Measurements from ENCODE around the gene PRDM11. TPM values are rescaled to one million over a fixed set of nuclear protein-coding genes. Genes with fewer than 3 reads are reported as not detected.

The PRDM11 gene
- polyA plus RNA-seq, 4 donors, result 18.1 to 25.3 (median 19.1) TPM

DNA sequence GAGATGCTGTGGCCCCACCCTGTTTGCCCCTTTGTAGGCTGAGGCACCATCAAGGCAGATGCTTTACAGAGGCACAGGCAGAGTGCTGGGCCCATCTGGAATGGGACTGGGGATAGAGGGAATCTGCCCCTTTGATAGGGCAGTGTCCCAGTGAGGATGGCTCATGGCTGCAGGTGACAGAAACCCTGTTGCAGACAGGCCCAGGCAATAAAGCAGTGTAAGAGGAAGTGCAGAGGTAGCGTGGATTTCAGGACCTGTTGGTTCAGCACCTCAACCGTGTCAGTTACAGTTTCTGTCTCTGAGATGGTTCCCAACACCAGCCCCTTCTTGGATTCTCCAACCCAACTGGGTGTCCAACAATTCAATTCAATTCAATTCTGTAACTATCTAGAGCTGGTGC, 25.1 kb downstream of the PRDM11 start:
- DNase-seq (ENCODE audit: low read depth in 4 of 4, low spot score in 2 of 4), result no peak

DNA sequence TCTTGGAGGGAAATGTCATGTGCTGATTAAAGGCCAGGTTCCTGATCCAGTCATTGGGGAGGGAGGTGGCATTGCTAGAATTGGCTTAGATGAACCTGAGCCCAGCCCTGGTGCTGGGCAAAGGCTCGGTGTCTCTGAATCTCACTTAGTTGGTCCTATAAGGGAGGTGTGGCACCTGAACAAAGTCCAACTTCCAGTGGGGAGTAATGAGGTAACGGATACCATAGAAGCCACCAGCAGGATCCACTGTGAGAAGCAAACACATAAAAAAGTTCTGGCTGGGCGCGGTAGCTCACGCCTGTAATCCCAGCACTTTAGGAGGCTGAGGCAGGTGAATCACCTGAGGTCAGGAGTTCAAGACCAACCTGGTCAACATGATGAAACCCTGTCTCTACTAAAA, 26.6 kb downstream of the PRDM11 start:
- no peak for DNase-seq (ENCODE audit: low read depth in 4 of 4, low spot score in 2 of 4)

DNA sequence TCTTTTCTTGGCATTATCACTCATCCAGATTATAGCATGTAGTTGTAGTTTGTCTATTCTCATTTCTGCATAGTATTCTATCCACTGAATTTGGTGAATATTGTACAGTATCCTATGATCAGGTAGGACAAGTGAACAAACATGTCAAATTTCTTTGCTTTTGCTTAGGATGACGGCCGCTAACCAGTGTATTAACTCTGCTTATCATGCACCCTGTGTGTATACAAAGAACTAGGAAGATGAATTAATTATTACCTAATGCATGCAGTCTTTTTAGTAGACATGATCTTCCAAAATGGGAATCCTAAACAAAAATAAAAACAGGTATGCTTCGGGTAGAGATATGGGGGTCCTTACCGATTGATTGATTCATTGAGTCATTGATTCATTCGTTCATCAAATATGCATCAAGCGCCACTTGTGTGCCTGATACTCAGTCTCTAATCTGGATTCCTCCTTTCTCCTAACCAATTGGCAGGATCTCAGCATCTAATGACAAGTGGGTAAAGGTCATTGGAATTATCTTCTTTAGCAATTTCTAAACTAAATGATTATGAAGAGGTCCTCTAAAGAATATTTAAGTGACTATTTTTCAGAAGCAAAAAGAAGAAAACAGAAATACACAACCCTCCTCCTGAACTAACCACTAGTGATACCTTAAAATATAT, 27.9 kb downstream of the PRDM11 start:
- DNase-seq (ENCODE audit: low read depth in 4 of 4, low spot score in 2 of 4), result no peak

DNA sequence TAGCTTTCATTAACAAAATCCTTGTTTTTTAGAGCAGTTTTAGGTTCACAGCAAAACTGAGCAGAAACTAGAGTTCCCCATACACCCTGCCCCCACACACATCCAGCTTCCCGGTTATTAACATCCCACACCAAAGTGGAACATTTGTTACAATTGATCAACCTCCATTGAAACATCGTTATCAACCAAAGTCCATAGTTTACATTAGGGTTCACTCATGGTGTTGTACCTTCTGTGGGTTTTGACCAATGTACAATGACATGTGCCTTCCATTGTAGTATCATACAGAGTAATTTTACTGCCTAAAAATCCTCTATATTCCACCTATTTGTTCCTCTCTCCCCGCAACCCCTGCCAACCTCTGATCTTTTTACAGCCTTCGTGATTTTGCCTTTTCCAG, 28.5 kb downstream of the PRDM11 start:
- no peak for DNase-seq (ENCODE audit: low read depth in 4 of 4, low spot score in 2 of 4)

DNA sequence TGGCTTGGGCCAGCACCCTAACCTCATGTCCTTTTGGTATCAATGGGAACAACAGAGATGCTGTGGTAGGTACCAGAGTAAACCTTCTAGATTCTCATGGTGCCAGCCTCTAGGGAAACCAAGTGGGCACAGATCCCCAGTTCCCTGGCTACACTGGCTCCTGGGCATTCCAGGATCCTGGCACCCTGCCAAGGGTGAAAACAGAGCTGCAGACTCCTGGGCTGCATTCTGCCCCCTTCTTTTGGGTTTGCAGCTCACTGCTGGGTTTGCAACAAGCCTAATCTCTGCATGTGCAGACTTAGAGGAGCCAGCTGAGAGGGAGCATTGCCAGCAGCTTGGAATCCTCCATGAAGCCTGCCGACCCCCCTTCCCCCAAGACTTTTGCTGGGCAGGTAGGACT, 30.6 kb downstream of the PRDM11 start:
- DNase-seq (ENCODE audit: low read depth in 4 of 4, low spot score in 2 of 4), result no peak

DNA sequence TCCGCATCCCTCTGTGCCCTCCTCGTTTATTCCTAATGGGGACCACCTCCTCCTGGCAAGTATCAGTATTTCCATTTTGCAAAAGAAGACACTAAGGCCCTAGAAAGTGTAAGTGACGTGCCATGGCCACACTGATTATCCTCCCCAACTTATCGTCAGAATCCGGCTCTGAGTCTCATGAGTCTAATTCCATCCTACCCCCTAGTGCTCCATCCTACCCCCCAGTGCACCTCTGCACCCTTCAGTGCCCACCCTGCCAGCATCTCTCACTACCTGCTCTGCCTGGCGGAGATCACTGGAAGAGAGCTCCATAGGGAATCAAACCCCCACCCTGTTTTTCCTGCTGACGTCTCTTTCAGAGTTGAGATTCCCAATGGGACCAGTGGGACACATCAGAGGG, 31.8 kb downstream of the PRDM11 start:
- no peak for DNase-seq (ENCODE audit: low read depth in 4 of 4, low spot score in 2 of 4)

DNA sequence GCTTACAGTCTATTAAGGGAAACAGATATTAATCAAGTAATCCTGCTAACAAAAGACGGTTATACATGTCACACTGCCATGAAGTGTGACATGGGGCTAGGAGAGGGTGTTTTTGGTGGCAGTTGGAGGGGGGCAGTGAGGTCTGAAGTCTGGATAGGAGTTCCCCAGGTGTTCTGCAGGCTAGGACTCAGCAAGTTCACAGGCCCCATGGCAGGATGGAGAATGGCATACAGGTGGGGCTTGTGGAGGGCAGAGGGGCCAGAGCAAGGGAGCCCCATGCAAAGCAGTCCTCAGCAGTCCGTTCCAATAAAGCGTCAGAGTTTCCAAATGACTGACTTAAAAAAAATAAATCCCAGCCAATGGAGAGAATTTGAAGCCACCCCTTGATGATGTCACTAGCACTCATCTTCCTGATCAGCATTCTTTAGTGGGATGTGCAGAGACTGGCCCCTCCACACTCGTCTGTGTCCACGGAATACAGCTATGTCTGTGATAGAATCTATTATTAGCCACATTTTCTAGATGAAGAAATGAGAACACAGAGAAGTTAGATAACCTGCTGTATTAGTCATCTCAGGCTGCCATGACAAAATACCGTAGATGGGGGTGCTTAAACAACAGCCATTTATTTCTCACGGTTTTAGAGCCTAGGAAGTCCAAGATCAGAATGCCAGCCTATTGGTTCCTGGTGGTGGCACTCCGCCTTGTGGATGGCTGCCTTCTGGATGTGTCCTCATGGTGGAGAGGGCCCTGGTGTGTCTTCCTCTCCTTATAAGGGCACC, 32.6 kb downstream of the PRDM11 start:
- DNase-seq (ENCODE audit: low read depth in 4 of 4, low spot score in 2 of 4), result no peak

DNA sequence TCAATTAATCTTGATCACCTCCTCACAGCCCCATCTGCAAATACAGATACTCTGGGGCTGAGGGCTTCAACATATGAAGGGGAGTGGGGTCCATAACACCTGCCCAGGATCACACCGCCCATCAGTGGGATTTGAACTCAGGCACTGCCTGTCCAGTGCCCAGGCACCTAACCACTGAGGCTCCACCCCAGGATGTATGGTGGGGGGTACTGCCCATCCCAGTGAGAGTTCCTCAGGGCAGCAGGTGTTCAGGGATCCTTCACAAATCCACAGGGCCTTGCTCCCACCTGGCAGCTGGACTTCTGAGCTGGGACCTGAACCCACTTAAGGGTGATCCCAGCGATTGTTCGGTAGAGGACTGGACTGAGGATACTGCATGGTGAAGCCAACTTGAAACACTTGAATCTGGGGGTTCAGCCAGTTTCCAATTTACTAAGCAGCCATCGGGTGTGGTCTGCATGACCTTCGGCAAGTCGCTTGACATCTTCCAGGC, 33.3 kb downstream of the PRDM11 start:
- DNase-seq (ENCODE audit: low read depth in 4 of 4, low spot score in 2 of 4), result no peak

DNA sequence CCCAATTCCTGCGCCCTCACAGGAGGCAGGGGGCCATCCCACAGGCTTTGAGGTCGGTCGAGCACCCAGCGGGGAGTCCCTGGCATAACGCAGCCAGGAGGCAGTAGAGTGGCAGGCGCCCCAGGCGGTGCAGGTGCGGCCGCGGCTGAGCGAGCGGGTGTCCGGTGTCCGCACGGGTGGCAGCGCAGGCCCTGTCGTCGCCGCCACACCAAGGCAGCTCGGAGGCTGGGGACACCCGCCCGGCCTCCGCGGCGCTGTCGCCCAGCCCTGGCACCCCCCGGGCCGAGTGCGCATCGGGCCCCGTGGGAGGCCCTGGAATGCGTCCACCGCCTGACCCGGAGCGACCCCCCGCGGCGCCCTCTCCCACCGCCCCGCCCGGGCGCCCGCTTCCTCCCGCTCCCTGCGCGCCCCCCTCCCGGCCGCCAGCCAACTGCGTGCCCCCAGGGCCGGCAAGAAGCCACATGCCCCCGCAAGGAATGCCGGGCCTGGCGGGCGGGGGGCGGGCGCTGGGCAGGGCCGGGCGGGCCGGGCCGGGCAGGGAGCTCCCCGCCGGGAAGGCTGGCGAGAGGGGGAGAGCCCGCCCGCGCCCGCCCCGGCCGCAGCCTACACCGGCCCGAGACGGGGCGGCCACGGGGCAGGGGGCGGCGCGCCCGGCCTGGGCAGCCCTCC, 33.9 kb downstream of the PRDM11 start:
- DNase-seq (ENCODE audit: low read depth in 4 of 4, low spot score in 2 of 4), result peak in 3 of 4 donors; percentile 9 to 40 (median 24)

DNA sequence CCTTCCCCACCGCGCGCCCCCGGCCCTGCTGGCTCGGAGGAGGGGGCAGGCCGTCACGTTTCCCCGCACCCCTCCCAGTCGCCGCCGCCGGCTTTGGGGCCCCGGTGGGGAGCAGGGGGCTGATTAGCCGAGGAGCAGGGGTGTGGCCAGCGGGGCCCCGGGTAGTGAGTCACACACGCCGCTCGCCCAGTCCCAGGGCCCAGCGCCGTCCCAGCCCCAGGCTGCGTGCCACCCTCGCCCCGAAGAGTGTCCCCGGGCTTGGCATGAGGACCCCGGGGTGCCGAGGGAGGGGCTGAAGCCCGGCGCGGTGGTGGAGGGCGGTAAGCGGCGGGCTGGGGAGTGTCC, 34.4 kb downstream of the PRDM11 start:
- peak in 2 of 4 donors; percentile 13 to 44 for DNase-seq (ENCODE audit: low read depth in 4 of 4, low spot score in 2 of 4)

DNA sequence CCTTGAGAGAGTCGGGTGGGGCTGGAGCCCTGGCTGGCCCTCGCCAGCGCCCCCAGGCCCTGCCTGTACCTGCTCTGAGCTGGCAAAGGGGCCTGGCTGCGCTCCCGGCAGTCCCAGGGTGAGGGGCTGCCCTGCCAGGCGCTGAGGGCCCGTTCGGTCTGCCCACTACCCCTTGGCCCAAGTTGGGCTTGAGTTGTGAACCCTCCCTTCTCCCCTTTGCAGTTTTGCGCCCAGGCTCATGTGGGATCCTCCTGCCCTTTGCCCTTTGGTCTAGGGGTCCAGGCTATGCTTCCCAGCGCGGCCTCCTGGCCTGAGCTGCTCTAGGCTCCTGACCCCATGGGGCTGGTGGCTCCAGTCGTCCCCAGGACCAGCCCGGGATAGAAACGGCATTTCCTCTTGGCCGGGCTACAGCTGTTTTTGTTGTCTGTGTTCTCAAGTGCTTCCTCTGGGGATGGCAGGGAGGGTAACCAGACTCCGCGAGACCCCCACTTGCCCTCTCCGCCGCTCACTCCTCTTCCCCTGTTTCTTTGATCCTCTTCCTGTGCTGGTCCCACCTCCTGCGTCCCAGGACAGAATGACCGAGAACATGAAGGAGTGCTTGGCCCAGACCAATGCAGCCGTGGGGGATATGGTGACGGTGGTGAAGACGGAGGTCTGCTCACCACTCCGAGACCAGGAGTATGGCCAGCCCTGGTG, 34.9 kb downstream of the PRDM11 start:
- peak in 3 of 4 donors; percentile 37 to 50 (median 48) for DNase-seq (ENCODE audit: low read depth in 4 of 4, low spot score in 2 of 4)

DNA sequence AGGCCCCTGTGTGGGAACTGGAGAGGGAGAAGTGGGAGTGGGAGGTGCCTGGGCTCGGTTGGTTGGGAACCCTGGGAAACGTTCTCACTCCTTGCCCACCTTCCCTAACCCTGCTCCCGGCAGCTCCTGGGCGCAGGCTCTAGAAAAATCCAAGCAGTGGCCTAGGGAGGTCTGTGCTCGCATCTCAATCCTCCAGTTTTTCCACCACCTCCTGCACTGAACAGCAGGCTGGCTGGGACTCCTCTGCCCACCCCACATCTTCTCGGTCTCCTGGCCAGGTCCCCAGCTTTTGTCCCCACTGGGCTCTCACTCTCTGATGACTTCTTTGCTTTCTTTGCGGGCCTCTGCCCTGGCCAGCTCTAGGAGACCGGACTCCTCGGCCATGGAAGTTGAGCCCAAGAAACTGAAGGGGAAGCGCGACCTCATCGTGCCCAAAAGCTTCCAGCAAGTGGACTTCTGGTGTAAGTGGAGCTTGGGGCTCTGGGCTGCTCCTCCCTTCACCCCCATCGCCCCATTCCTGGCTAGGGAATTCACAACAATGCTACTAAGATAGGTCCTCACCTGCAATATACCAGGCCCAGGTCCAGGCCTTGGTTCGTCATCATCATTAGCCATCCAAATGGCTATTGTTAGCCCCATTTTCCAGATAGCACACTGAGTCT, 35.6 kb downstream of the PRDM11 start:
- no peak for DNase-seq (ENCODE audit: low read depth in 4 of 4, low spot score in 2 of 4)

DNA sequence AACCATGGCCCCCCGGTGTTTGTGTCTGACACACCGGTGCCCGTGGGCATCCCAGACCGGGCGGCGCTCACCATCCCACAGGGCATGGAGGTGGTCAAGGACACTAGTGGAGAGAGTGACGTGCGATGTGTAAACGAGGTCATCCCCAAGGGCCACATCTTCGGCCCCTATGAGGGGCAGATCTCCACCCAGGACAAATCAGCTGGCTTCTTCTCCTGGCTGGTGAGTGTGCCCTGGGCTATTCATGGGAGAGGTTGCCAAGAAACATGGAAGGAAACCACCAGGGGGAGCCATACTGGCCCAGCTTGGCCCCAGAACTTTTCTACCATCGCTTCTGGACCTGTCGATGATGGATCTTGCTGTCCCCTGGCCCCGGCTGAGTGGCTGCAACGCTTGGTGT, 36.5 kb downstream of the PRDM11 start:
- DNase-seq (ENCODE audit: low read depth in 4 of 4, low spot score in 2 of 4), result no peak

DNA sequence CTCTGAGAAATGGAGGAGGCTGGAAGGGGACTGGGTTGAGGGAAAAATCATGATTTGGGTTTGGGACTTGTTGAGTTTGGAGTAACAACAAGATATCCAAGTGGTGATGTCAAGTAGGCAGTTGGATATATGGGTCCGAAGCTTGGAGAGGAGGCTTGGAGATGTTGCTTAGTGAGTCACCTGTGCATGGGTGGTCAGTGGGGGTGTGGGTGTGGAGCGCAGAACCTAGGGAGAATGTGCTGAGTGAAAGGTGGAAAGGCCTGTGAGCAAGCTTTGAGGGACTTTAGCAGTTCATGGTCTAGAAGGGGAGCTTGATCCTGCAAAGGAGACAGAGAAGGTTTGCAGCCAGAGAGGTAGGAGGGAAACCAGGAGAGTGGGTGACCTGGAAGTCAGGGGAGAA, 38.2 kb downstream of the PRDM11 start:
- no peak for DNase-seq (ENCODE audit: low read depth in 4 of 4, low spot score in 2 of 4)

DNA sequence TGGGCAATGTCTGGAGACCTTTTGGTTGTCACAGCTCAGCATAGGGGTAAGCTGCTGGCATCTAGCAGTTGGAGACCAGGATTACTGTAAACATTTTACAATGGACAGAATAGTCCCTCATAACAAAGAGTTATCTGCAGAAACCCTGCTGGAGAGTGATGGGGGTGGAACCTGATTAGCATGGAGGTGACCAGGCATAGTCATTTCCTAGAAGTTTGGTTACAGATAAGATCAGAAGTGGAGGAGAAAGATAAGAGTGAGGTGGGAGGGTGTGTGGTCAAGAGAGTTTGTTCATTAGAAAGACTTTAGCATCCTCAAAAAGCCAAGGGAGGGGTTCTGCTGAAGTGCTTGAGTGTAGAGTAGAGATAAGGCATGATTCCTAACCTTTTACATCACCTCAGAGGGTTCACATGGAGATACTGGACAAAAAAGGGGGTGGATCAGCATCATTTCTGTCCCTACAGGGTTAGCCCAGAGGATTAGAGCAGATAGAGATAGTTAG, 38.8 kb downstream of the PRDM11 start:
- DNase-seq (ENCODE audit: low read depth in 4 of 4, low spot score in 2 of 4), result no peak

DNA sequence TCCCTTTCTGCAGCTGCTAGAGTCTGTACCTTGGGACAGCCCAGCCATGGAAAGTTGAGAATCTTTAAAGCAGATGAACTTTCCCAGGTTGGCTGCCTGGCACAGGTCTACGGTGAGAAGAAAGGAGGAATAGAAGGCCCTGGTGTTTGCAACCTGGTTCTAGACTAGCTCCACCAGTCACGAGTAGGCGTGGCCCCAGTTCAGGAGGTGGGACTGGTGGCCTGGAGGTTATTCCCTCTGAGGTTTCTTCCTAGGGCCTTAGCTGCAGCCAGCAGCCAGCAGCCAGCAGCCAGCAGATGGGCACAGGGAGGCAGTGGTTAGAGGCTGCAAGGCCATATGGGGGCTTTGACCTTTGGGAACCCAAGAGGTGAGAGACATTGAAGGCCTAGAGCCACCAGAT, 40.9 kb downstream of the PRDM11 start:
- no peak for DNase-seq (ENCODE audit: low read depth in 4 of 4, low spot score in 2 of 4)

DNA sequence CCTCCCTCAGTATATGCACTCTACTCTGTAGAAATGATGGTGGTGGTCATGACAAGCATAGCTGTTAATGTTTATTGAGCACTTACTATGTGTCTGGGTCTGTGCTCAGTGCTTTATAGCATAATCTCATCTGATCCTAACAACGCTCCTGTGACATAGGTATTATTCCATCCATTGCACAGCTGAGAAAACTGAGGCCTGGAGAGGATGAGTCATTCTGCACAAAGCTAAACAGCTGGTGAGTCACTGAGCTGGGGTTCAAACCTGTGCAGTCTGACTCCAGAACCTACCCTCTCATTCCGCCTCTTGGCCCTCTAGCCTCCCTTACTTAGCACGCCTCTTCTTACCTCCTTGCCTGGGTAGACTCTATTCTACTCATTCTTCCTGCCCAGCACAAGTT, 41.7 kb downstream of the PRDM11 start:
- DNase-seq (ENCODE audit: low read depth in 4 of 4, low spot score in 2 of 4), result no peak

DNA sequence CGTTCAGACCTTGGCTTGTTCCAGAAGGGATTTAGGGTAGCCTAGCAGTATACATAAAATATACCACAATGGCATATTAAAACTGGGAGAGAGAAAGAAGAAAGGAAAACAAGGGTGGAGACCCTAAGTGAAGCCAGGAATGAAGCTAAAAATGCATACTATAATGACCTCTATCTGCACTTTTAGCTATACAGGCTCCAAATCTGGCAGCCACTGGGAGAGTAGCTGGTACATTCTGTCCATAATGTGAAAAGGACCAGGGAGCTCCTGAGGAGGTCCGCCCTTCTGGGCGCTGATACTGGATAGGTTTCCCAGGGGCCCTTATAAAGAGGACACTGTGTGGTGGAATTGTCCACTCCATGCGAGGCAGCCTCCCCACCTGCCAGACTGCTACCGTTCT, 42.8 kb downstream of the PRDM11 start:
- no peak for DNase-seq (ENCODE audit: low read depth in 4 of 4, low spot score in 2 of 4)

DNA sequence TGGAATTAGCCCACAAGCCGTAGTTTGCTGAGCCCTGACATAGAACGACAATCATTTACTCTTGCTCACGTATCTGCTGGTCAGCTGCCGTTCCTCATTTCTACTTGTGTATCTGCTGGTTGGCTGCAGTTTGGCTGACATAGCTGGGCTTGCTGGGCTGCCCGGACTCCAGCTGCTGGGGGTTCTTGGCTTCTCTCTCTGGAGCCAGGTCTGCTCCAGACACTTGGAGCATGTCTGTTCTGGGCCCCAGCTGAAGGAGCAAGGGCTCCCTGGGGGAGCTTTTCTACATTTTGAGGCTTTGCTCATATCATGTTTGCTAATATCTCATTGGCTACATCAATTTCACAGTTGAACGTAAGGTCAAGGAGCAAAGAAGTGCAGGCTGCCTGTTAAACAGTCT, 47.3 kb downstream of the PRDM11 start:
- no peak for DNase-seq (ENCODE audit: low read depth in 4 of 4, low spot score in 2 of 4)

DNA sequence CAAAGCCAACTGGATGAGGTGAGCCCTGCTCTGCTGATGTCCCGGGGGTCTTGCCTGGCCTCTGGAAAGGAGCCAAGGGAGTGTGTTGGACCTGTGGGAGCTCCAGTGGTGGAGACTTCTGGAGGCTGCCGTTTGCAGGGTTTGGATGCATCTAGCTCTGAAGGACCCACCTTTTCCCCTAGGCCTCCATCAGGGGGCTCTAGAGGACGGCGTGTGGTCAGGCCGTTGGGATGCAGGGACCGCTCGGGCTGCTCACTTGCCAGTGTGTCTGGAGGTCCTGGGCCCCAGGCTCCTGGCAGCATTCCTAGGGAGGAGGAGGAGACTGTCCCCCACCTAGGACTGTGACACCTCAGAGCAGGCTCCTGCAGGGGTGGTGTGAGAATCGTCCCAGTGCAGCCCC, 58.3 kb downstream of the PRDM11 start:
- DNase-seq (ENCODE audit: low read depth in 4 of 4, low spot score in 2 of 4), result no peak
